MM.1S (cell line): ENCODE data around the gene GSC2.

ENCODE experiments used
- DNase-seq: peaks from one replicate; pipeline ENCODE4 v3.0.0-alpha.2; 2015
- H2AFZ ChIP-seq: fragments of 300-600 bp; sonication (generic); 2 replicates; pipeline ENCODE4 v1.6.0; 2016; ENCODE audit warnings: antibody characterized with exemption, low read length
- H3F3A ChIP-seq: fragments of 300-600 bp; sonication (generic); 2 replicates; pipeline ENCODE4 v1.6.1; 2016; ENCODE audit warnings: mild to moderate bottlenecking, antibody characterized with exemption, low read length, moderate library complexity, mixed read lengths; ENCODE audit not compliant: insufficient read depth
- H3K27ac ChIP-seq: fragments of 300-600 bp; sonication (generic); 2 replicates; pipeline ENCODE4 v1.5.1; 2016; ENCODE audit warnings: mild to moderate bottlenecking, low read length
- H3K27me3 ChIP-seq: fragments of 300-600 bp; sonication (generic); replicated peaks from 2 replicates; pipeline ENCODE4 v1.6.0; 2016; ENCODE audit warnings: low read length; ENCODE audit not compliant: insufficient read depth
- H3K36me3 ChIP-seq: fragments of 300-600 bp; sonication (generic); replicated peaks from 2 replicates; pipeline ENCODE4 v1.6.1; 2016; ENCODE audit warnings: mild to moderate bottlenecking, low read length, mixed read lengths; ENCODE audit not compliant: insufficient read depth
- H3K4me1 ChIP-seq: fragments of 300-600 bp; sonication (generic); 2 replicates; pipeline ENCODE4 v1.6.1; 2016; ENCODE audit warnings: low read length, mixed read lengths
- H3K4me2 ChIP-seq: fragments of 300-600 bp; sonication (generic); 2 replicates; pipeline ENCODE4 v1.6.0; 2016; ENCODE audit warnings: low read depth, low read length
- H3K4me3 ChIP-seq: fragments of 300-600 bp; sonication (generic); 2 replicates; pipeline ENCODE4 v1.5.1; 2016; ENCODE audit warnings: low read length, mixed read lengths
- H3K79me2 ChIP-seq: fragments of 300-600 bp; sonication (generic); 2 replicates; pipeline ENCODE4 v1.6.1; 2016; ENCODE audit warnings: mixed run types, low read length, mixed read lengths
- H3K9ac ChIP-seq: fragments of 300-600 bp; sonication (generic); 2 replicates; pipeline ENCODE4 v1.6.1; 2016; ENCODE audit warnings: low read length, mixed read lengths
- H3K9me2 ChIP-seq: fragments of 300-600 bp; sonication (generic); replicated peaks from 2 replicates; pipeline ENCODE4 v1.6.1; 2016; ENCODE audit warnings: mild to moderate bottlenecking, low read length, mixed read lengths; ENCODE audit not compliant: insufficient read depth
- H3K9me3 ChIP-seq: fragments of 300-600 bp; sonication (generic); replicated peaks from 2 replicates; pipeline ENCODE4 v1.6.1; 2016; ENCODE audit warnings: mild to moderate bottlenecking, low read length, mixed read lengths; ENCODE audit not compliant: insufficient read depth
- H4K20me1 ChIP-seq: fragments of 300-600 bp; sonication (generic); 2 replicates; pipeline ENCODE4 v1.6.1; 2016; ENCODE audit warnings: mild to moderate bottlenecking, low read length, moderate library complexity, mixed read lengths; ENCODE audit not compliant: insufficient read depth
- CTCF ChIP-seq: fragments of 300-600 bp; sonication (generic); IDR thresholded peaks from 2 replicates; pipeline ENCODE4 v1.5.1; 2016; ENCODE audit warnings: antibody characterized with exemption, low read length, mixed read lengths
- EZH2 ChIP-seq: fragments of 300-600 bp; sonication (generic); optimal IDR thresholded peaks from 2 replicates; pipeline ENCODE3; 2017; ENCODE audit warnings: low read depth, mild to moderate bottlenecking, antibody characterized with exemption, low read length, mixed read lengths
- EZH2phosphoT487 ChIP-seq: fragments of 300-600 bp; sonication (generic); IDR thresholded peaks from 2 replicates; pipeline ENCODE4 v1.6.1; 2018; ENCODE audit warnings: antibody characterized with exemption, low read length

GSC2 gene

GRCh38 chr22:19143967-19144400 lies 6.1 kb downstream of the GSC2 start:
- no peaks in the 10 kb centered on the region for H3K4me1 ChIP-seq
- H4K20me1 ChIP-seq = no peaks in the 10 kb centered on the region
- H3F3A ChIP-seq = no peaks in the 10 kb centered on the region
- no peaks in the 10 kb centered on the region for H3K9me2 ChIP-seq
- H3K79me2 ChIP-seq = peaks cover 22% of the 10 kb centered on the region
- peak overlapping the region; percentile 96 for H3K4me2 ChIP-seq
- H2AFZ ChIP-seq = peak overlapping the region; percentile 94
- H3K9ac ChIP-seq = peak overlapping the region; percentile 84
- H3K36me3 ChIP-seq = no peaks in the 10 kb centered on the region
- no peak for TF ChIP-seq EZH2phosphoT487
- DNase-seq = no peak
- peak overlapping the region; percentile 18; the same call in 1 of the 2 replicates for H3K27ac ChIP-seq
- peaks cover 18% of the 10 kb centered on the region for H3K27me3 ChIP-seq
- no peaks in the 10 kb centered on the region for H3K9me3 ChIP-seq
- H3K4me3 ChIP-seq = peak overlapping the region; percentile 98

GRCh38 chr22:19143212-19143611 lies 6.9 kb downstream of the GSC2 start:
- peaks cover 22% of the 10 kb centered on the region for H3K79me2 ChIP-seq
- H4K20me1 ChIP-seq = no peaks in the 10 kb centered on the region
- H3F3A ChIP-seq = no peaks in the 10 kb centered on the region
- no peaks in the 10 kb centered on the region for H3K4me1 ChIP-seq
- H2AFZ ChIP-seq = no peak overlapping the region
- no peak overlapping the region for H3K27ac ChIP-seq
- H3K9ac ChIP-seq = no peak overlapping the region
- no peaks in the 10 kb centered on the region for H3K9me2 ChIP-seq
- H3K36me3 ChIP-seq = no peaks in the 10 kb centered on the region
- H3K27me3 ChIP-seq = peaks cover 10% of the 10 kb centered on the region
- no peak for DNase-seq
- TF ChIP-seq CTCF (no peak), EZH2phosphoT487 (no peak)
- H3K4me2 ChIP-seq = peak overlapping the region; percentile 96; the same call in 1 of the 2 replicates
- no peak overlapping the region for H3K4me3 ChIP-seq
- no peaks in the 10 kb centered on the region for H3K9me3 ChIP-seq

- Histone ChIP-seq H4K20me1 (no peaks in the 10 kb centered on the region), H2AFZ (no peak overlapping the region), H3F3A (no peaks in the 10 kb centered on the region), H3K27ac (no peak overlapping the region), H3K9me3 (no peaks in the 10 kb centered on the region), H3K36me3 (no peaks in the 10 kb centered on the region), H3K79me2 (peaks cover 22% of the 10 kb centered on the region), H3K9me2 (no peaks in the 10 kb centered on the region), H3K4me2 (no peak overlapping the region), H3K9ac (no peak overlapping the region), H3K4me3 (no peak overlapping the region), H3K27me3 (peaks cover 6% of the 10 kb centered on the region), H3K4me1 (no peaks in the 10 kb centered on the region)
- TF ChIP-seq EZH2 (no peak), EZH2phosphoT487 (no peak), CTCF (no peak)
- DNase-seq = no peak
Measured at GRCh38 chr22:19142394-19142793, 7.7 kb downstream of the GSC2 start.

GRCh38 chr22:19139974-19140373 lies 10.1 kb downstream of the GSC2 start:
- H3K9me3 ChIP-seq = no peaks in the 10 kb centered on the region
- no peak for DNase-seq
- peaks cover 22% of the 10 kb centered on the region for H3K79me2 ChIP-seq
- H3K27ac ChIP-seq = no peak overlapping the region
- no peak overlapping the region for H3K9ac ChIP-seq
- H3K4me3 ChIP-seq = no peak overlapping the region
- TF ChIP-seq EZH2phosphoT487 = no peak
- no peak for TF ChIP-seq EZH2
- TF ChIP-seq CTCF = no peak
- H3K27me3 ChIP-seq = no peaks in the 10 kb centered on the region
- no peaks in the 10 kb centered on the region for H3K4me1 ChIP-seq
- no peak overlapping the region for H2AFZ ChIP-seq
- H3K4me2 ChIP-seq = no peak overlapping the region
- no peaks in the 10 kb centered on the region for H3K36me3 ChIP-seq
- H3F3A ChIP-seq = no peaks in the 10 kb centered on the region
- H3K9me2 ChIP-seq = no peaks in the 10 kb centered on the region
- no peaks in the 10 kb centered on the region for H4K20me1 ChIP-seq
